GM12873 (cell line): ENCODE measurements around the gene PRR36.
A peak's percentile ranks its signal among the peaks of the same experiment; 100 is the strongest.

Source experiments
- CTCF ChIP-seq: IDR thresholded peaks from 2 replicates; pipeline ENCODE4 v1.5.1; 2012; ENCODE audit warnings: low read depth, mild to moderate bottlenecking, moderate library complexity, low read length, control low read depth; ENCODE audit not compliant: insufficient read depth; ENCODE audit errors: missing control alignments

PRR36 gene

GRCh38 chr19:7904074-7905020, 30.2 kb upstream of the PRR36 start:
- no peak for TF ChIP-seq CTCF

GRCh38 chr19:7903244-7904073, 29.3 kb upstream of the PRR36 start, which contains the start of gene MAP2K7:
Gene MAP2K7 (plus strand): TSS chr19:7903877. CDS start chr19:7903945, 68 bp downstream.
- peak; percentile 63 for TF ChIP-seq CTCF

DNA sequence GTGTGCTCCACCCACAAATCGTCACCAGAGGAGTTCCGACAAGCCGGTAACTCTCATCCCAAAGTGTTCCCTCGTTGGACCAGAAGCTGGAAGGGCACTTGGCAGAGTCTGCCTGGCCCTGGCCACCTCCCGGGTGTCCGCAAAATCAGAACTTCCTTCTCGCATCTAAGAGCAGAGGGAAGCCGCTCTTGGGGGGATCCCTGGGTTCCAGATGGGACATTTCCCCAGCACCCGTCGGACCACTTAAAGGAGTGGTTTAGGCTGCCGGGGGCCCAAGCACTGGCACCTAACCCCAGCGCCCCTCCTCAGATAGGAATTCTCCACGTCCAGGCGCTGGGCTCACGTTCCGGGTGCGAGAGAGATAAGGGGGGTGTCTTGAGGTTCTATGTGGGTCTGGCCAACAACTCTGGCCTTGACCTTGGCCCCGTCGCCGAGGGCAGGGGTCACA, 28.6 kb upstream of the PRR36 start:
- TF ChIP-seq CTCF, result no peak

GRCh38 chr19:7901337-7901736, 27.1 kb upstream of the PRR36 start:
- TF ChIP-seq CTCF, result no peak

DNA sequence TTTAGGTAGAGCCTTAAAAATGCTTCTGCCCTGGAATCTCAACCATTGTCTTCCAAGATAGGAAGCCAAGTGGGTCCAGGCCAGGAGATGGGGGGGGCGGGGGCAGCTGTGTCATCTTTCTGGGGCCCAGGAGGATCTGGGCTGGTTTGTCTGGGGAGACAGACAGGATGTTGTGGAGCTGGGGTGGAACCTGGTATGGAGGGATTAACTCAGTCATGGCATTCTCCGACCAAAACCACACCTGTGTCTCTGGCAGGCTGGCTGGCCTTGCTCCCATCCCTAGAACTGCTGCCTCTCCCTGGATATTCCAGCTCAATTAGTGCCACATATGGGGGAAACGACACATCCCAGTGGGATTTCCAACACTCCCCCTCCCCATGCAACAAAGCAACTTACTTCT, 26.7 kb upstream of the PRR36 start:
- no peak for TF ChIP-seq CTCF

DNA sequence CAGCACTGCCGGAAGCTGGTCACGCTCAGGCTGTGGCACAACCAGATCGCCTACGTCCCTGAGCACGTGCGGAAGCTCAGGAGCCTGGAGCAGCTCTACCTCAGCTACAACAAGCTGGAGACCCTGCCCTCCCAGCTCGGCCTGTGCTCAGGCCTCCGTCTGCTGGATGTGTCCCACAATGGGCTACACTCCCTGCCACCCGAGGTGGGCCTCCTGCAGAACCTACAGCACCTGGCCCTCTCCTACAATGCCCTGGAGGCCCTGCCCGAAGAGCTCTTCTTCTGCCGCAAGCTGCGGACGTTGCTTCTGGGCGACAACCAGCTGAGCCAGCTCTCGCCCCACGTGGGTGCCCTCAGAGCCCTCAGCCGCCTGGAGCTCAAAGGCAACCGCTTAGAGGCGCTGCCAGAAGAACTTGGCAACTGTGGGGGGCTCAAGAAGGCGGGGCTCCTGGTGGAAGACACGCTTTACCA, 26.2 kb upstream of the PRR36 start:
- no peak for TF ChIP-seq CTCF
